Measurements from ENCODE around the gene ZDHHC11B. TPM values are rescaled to one million over a fixed set of nuclear protein-coding genes. Genes with fewer than 3 reads are reported as not detected.

Gene ZDHHC11B
- total RNA-seq, 1 donor from 2014 or later = 1.0 TPM

DNA sequence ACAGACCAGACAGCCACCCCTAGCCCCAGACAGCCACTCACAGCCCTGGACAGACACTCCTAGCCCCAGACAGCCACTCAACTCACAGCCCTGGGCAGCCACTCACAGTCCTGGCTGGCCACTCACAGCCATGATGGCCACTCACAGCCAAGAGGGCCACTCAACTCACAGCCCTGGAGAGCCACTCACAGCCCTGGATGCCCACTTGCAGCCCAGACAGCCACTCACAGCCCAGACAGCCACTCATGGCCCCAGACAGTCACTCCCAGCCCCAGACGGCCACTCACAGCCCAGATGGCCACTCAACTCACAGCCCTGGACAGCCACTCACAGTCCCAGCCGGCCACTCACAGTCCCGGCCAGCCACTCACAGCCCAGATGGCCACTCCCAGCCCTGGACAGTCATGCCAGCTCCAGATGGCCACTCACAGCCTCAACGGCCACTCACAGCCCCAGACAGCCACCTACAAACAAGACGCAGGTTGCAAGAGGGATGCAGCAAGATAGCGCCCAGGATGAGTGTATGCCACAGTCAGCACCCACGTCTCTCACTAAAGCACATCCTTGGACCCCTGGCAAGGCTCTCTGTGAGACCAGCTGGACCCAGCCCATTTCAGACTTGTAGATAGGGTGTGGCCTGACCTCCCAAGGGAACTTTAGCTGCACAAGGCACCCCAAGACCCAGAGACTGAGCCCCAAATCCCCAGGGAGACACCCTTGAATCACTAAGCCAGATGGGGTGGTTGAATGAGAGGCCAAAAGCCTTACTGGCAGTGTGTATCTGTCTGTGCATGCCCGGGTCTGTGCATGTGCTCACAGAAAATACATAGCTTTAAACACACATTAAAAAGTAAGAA, 22.4 kb downstream of the ZDHHC11B start:
- H3K9me3 ChIP-seq (ENCODE audit: control insufficient read depth in 3 of 3, low read length in 3 of 3) = no peaks in the 10 kb centered on the region
- no peak overlapping the region for H3K27ac ChIP-seq (ENCODE audit: low read depth, low read length)
- H3K36me3 ChIP-seq (ENCODE audit: control insufficient read depth in 3 of 3, insufficient read depth in 3 of 3, low read length in 3 of 3) = peaks cover 13 to 30% (median 18%) of the 10 kb centered on the region in 3 donors
- no peaks in the 10 kb centered on the region for H3K27me3 ChIP-seq (ENCODE audit: control insufficient read depth in 3 of 3, insufficient read depth in 3 of 3, low read length in 3 of 3)
- no peak overlapping the region for H3K4me3 ChIP-seq (ENCODE audit: low read length in 3 of 3)
- H3K9ac ChIP-seq (ENCODE audit: low read depth in 1 of 3, low read length in 3 of 3) = peak overlapping the region in 2 of 3 donors; percentile 54 to 61
- peaks cover 26 to 31% (median 28%) of the 10 kb centered on the region in 3 donors for H3K4me1 ChIP-seq (ENCODE audit: control insufficient read depth in 3 of 3, insufficient read depth in 3 of 3, low read length in 3 of 3)

DNA sequence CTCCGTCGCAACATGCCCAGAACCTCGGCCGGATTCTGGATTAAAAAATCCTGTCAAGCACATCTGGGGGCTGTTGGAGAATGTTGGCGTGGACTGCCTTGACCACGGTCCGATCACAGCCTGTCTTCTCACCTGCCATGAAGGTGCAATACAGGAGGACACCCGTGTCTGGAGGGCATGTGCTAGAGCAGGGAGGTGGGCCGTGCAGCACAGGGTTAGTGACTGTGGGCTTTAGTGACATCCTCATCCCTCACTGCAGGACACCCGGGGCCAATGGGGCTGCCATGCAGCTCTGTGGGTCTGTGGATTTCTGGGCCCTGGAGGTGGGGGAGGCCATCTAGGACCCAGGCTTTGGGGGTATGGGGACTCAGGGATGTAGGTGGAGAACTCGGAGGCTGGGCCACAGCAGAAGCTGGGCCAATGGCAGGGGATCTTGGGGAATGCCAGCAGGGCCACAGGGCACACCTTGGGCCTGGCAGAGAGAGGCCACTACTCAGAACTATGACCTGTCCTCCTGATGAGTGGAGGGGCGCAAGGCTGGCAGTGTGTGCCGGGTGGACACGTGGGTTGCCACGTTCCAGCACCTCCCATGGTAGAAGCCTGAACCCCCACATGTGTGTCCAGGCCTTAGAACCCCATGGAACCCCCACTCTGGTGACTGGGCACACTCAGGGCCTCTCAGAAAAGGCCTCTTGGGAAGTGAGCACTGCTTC, 23.3 kb downstream of the ZDHHC11B start:
- Histone ChIP-seq H3K4me1 (ENCODE audit: control insufficient read depth in 3 of 3, insufficient read depth in 3 of 3, low read length in 3 of 3) (peaks cover 30 to 40% (median 35%) of the 10 kb centered on the region in 3 donors), H3K9me3 (ENCODE audit: control insufficient read depth in 3 of 3, low read length in 3 of 3) (no peaks in the 10 kb centered on the region), H3K36me3 (ENCODE audit: control insufficient read depth in 3 of 3, insufficient read depth in 3 of 3, low read length in 3 of 3) (peaks cover 7 to 22% (median 10%) of the 10 kb centered on the region in 3 donors), H3K27me3 (ENCODE audit: control insufficient read depth in 3 of 3, insufficient read depth in 3 of 3, low read length in 3 of 3) (no peaks in the 10 kb centered on the region), H3K4me3 (ENCODE audit: low read length in 3 of 3) (no peak overlapping the region), H3K27ac (ENCODE audit: low read depth, low read length) (no peak overlapping the region), H3K9ac (ENCODE audit: low read depth in 1 of 3, low read length in 3 of 3) (peak overlapping the region in 1 of 3 donors; percentile 8)

DNA sequence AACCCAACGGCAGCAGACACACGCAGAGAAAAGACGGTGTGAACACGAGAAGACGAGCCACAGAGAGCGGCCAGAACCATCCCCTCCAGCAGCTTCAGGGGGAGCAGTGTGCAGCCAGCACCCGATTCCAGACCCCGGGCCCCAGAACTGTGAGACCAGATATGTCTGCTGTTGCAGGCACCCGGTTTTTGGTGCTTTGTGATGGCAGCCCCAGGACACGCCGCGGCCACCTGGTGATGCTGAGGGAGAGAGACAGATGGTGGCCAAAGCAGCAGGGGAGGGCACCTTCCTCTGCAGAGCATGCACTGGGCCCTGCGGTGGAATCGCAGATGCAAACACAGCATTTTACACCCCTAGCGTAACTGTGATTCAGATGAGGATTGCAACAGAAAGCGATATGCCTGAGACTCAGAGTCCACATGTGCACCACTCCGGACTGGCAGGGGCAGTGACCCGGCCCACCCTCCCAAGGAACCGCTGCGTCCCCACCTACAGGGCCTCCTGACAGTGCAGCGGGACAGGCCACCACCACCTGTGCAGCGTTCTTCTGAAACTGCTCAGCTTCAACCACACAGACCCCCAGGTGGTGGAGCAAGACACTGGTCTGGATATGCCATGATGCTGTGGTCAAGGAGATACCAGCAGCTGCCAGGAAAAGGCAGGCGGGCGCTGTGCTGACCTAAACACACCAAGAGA, 24.0 kb downstream of the ZDHHC11B start:
- no peak overlapping the region for H3K4me3 ChIP-seq (ENCODE audit: low read length in 3 of 3)
- H3K36me3 ChIP-seq (ENCODE audit: control insufficient read depth in 3 of 3, insufficient read depth in 3 of 3, low read length in 3 of 3) = peaks cover 0 to 14% (median 5%) of the 10 kb centered on the region in 3 donors
- H3K27ac ChIP-seq (ENCODE audit: low read depth, low read length) = no peak overlapping the region
- H3K9ac ChIP-seq (ENCODE audit: low read depth in 1 of 3, low read length in 3 of 3) = peak overlapping the region in 1 of 3 donors; percentile 8
- H3K27me3 ChIP-seq (ENCODE audit: control insufficient read depth in 3 of 3, insufficient read depth in 3 of 3, low read length in 3 of 3) = no peaks in the 10 kb centered on the region
- H3K9me3 ChIP-seq (ENCODE audit: control insufficient read depth in 3 of 3, low read length in 3 of 3) = no peaks in the 10 kb centered on the region
- peaks cover 30 to 43% (median 37%) of the 10 kb centered on the region in 3 donors for H3K4me1 ChIP-seq (ENCODE audit: control insufficient read depth in 3 of 3, insufficient read depth in 3 of 3, low read length in 3 of 3)

GRCh38 chr5:759781-760362, 24.7 kb downstream of the ZDHHC11B start:
- H3K4me3 ChIP-seq (ENCODE audit: low read length in 3 of 3) = peak overlapping the region in 1 of 3 donors; percentile 59

DNA sequence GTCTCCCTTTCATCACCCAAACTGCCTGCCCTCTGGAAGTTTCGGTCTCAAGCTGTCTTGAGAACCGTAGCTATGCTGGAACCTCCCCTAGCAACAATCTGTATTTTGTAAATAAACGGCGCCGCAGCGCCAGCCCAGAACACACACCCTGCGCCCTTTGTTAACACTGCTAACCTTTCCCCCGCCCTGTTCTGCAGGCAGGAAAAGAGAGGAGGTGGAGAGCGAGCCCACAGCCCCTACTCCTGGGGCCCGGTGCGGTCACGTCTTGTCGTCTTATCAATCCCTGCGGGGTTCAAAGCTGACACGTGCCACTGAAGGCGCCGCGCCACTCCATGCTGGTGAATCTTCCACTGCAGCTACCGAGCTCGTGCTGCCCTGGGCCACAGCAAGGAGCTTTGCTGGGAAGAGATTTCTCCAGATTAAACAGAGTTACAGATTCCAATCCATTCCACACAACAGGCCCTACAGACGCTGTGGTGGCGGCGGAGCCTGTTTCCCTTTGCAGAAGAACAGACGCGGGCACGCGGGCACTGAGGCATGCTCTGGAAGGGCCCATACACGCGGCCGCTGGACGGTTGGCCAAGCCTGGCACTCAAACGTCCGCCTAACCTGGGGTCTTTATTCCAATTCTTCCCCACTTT, 25.3 kb downstream of the ZDHHC11B start:
- H3K27me3 ChIP-seq (ENCODE audit: control insufficient read depth in 3 of 3, insufficient read depth in 3 of 3, low read length in 3 of 3) = no peaks in the 10 kb centered on the region
- H3K9ac ChIP-seq (ENCODE audit: low read depth in 1 of 3, low read length in 3 of 3) = peak overlapping the region; percentile 27 to 85 (median 29)
- peak overlapping the region; percentile 29 for H3K27ac ChIP-seq (ENCODE audit: low read depth, low read length)
- H3K36me3 ChIP-seq (ENCODE audit: control insufficient read depth in 3 of 3, insufficient read depth in 3 of 3, low read length in 3 of 3) = peaks cover 0 to 8% (median 5%) of the 10 kb centered on the region in 3 donors
- peaks cover 30 to 43% (median 37%) of the 10 kb centered on the region in 3 donors for H3K4me1 ChIP-seq (ENCODE audit: control insufficient read depth in 3 of 3, insufficient read depth in 3 of 3, low read length in 3 of 3)
- peak overlapping the region; percentile 59 to 77 (median 59) for H3K4me3 ChIP-seq (ENCODE audit: low read length in 3 of 3)
- no peaks in the 10 kb centered on the region for H3K9me3 ChIP-seq (ENCODE audit: control insufficient read depth in 3 of 3, low read length in 3 of 3)

More at GRCh38 chr5:759781-760362, 24.7 kb downstream of the ZDHHC11B start:
- Histone ChIP-seq H3K36me3 (ENCODE audit: control insufficient read depth in 3 of 3, insufficient read depth in 3 of 3, low read length in 3 of 3) (peaks cover 0 to 10% (median 5%) of the 10 kb centered on the region in 3 donors), H3K27me3 (ENCODE audit: control insufficient read depth in 3 of 3, insufficient read depth in 3 of 3, low read length in 3 of 3) (no peaks in the 10 kb centered on the region), H3K9ac (ENCODE audit: low read depth in 1 of 3, low read length in 3 of 3) (peak overlapping the region in 1 of 3 donors; percentile 85), H3K27ac (ENCODE audit: low read depth, low read length) (no peak overlapping the region), H3K9me3 (ENCODE audit: control insufficient read depth in 3 of 3, low read length in 3 of 3) (no peaks in the 10 kb centered on the region), H3K4me1 (ENCODE audit: control insufficient read depth in 3 of 3, insufficient read depth in 3 of 3, low read length in 3 of 3) (peaks cover 30 to 43% (median 37%) of the 10 kb centered on the region in 3 donors)

- peaks cover 30 to 43% (median 37%) of the 10 kb centered on the region in 3 donors for H3K4me1 ChIP-seq (ENCODE audit: control insufficient read depth in 3 of 3, insufficient read depth in 3 of 3, low read length in 3 of 3)
- no peaks in the 10 kb centered on the region for H3K9me3 ChIP-seq (ENCODE audit: control insufficient read depth in 3 of 3, low read length in 3 of 3)
- H3K9ac ChIP-seq (ENCODE audit: low read depth in 1 of 3, low read length in 3 of 3) = peak overlapping the region; percentile 29 to 85 (median 40)
- peak overlapping the region; percentile 29 for H3K27ac ChIP-seq (ENCODE audit: low read depth, low read length)
- H3K27me3 ChIP-seq (ENCODE audit: control insufficient read depth in 3 of 3, insufficient read depth in 3 of 3, low read length in 3 of 3) = no peaks in the 10 kb centered on the region
- H3K36me3 ChIP-seq (ENCODE audit: control insufficient read depth in 3 of 3, insufficient read depth in 3 of 3, low read length in 3 of 3) = peaks cover 0 to 5% (median 4%) of the 10 kb centered on the region in 3 donors
- H3K4me3 ChIP-seq (ENCODE audit: low read length in 3 of 3) = peak overlapping the region; percentile 59 to 77 (median 59)
These were observed 25.9 kb downstream of the ZDHHC11B start for GRCh38 chr5:758698-759053.

DNA sequence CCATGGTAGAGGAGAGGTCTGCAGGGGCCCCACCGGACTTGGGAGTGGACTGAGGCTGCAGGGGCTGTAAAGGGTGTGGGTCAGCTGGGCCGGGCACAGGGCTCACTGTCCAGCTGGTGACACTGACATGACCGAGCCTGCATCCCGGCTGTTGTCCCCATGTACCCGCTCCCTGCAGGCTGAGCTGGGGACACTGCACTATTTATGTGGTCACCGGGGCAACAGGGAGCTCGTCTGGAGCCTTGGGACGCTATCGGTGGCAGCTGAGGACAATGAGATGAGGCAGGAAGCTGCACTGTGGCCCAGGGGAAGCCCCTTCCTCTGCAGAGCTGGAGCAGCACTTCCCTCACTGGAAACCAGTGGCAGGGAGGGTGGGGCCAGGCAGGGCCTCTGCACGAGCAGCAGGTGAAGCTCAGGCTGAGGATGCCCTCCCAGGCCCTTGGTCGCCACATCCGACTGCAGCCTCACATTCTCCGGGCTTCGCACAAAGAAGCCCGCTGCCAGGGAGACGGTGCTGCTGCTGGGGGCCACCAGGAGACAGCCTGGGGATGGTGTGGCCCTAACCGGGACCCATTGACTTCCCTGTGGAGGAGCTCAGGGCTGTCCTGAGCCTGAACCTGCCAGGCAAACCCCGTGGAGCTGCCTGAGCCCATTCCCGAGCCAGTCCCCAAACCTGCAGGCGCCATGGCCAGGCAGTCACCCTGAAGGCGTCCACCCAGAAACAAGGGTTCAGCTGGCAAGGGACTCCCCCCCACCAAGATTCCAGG, 26.4 kb downstream of the ZDHHC11B start:
- Histone ChIP-seq H3K36me3 (ENCODE audit: control insufficient read depth in 3 of 3, insufficient read depth in 3 of 3, low read length in 3 of 3) (peaks cover 0 to 5% (median 0%) of the 10 kb centered on the region in 3 donors), H3K27me3 (ENCODE audit: control insufficient read depth in 3 of 3, insufficient read depth in 3 of 3, low read length in 3 of 3) (no peaks in the 10 kb centered on the region), H3K4me1 (ENCODE audit: control insufficient read depth in 3 of 3, insufficient read depth in 3 of 3, low read length in 3 of 3) (peaks cover 30 to 43% (median 37%) of the 10 kb centered on the region in 3 donors), H3K9ac (ENCODE audit: low read depth in 1 of 3, low read length in 3 of 3) (peak overlapping the region; percentile 29 to 85 (median 40)), H3K9me3 (ENCODE audit: control insufficient read depth in 3 of 3, low read length in 3 of 3) (no peaks in the 10 kb centered on the region), H3K4me3 (ENCODE audit: low read length in 3 of 3) (peak overlapping the region; percentile 59 to 77 (median 59)), H3K27ac (ENCODE audit: low read depth, low read length) (peak overlapping the region; percentile 29)

DNA sequence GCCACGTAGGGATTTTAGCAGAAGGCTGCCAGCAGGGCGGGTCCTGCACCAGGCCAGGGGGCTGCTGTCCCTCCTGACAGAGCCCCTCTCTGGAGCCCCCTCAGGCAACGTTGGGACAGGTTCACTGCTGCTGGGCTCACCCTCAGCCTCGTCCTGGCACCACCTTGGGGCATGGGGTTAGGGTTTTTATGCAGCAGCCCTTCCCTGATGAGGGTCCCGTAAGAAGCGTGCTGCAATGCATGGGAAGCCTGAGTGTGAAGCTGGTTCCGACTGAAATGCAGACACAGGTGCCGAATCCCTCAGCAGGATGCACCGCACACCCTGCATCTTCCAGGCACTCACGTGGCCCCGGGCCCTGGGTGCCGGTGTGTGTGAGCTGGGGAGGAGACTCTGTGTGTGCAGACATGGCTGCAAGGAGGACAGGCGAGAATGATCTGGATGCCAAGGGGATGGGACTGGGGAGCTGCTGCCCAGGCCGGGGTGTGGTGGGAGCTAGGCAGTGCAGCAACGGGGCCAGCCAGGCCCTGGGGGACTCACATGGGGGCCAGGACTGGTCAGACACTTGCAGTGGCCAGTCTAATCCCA, 27.1 kb downstream of the ZDHHC11B start:
- Histone ChIP-seq H3K9me3 (ENCODE audit: control insufficient read depth in 3 of 3, low read length in 3 of 3) (no peaks in the 10 kb centered on the region), H3K4me1 (ENCODE audit: control insufficient read depth in 3 of 3, insufficient read depth in 3 of 3, low read length in 3 of 3) (peaks cover 30 to 43% (median 37%) of the 10 kb centered on the region in 3 donors), H3K9ac (ENCODE audit: low read depth in 1 of 3, low read length in 3 of 3) (peak overlapping the region; percentile 20 to 85 (median 26)), H3K4me3 (ENCODE audit: low read length in 3 of 3) (peak overlapping the region in 2 of 3 donors; percentile 6 to 77), H3K36me3 (ENCODE audit: control insufficient read depth in 3 of 3, insufficient read depth in 3 of 3, low read length in 3 of 3) (peaks cover 0 to 5% (median 0%) of the 10 kb centered on the region in 3 donors), H3K27ac (ENCODE audit: low read depth, low read length) (no peak overlapping the region), H3K27me3 (ENCODE audit: control insufficient read depth in 3 of 3, insufficient read depth in 3 of 3, low read length in 3 of 3) (no peaks in the 10 kb centered on the region)
